Neural progenitor cell (in vitro differentiated cells): Measurements from ENCODE around the gene TWIST2.

Source experiments
- CTCF ChIP-seq: fragments of 200-600 bp; sonication (generic); IDR thresholded peaks from 2 replicates; pipeline ENCODE4 v1.5.1; 2017; ENCODE audit warnings: antibody characterized with exemption, mild to moderate bottlenecking
- EZH2 ChIP-seq: fragments of 200-600 bp; sonication (generic); IDR thresholded peaks from 2 replicates; pipeline ENCODE4 v1.6.1; 2017; ENCODE audit warnings: antibody characterized with exemption, mild to moderate bottlenecking, moderate library complexity
- EZH2phosphoT487 ChIP-seq: fragments of 200-600 bp; sonication (generic); IDR thresholded peaks from 2 replicates; pipeline ENCODE4 v1.6.1; 2017; ENCODE audit warnings: antibody characterized with exemption

GRCh38 chr2:238864207-238865014 is 16.5 kb downstream of the TWIST2 start:
- no peak for TF ChIP-seq CTCF
- TF ChIP-seq EZH2, result no peak
- TF ChIP-seq EZH2phosphoT487, result no peak
